Natural killer cell (primary cell): Measurements from ENCODE around the gene SLC31A2. TPM values are rescaled to one million over a fixed set of nuclear protein-coding genes. Genes with fewer than 3 reads are reported as not detected.
"Not testable (repeated sequence)": the region's sequence is repeated elsewhere in the genome, so short reads cannot be mapped to it uniquely, and the experiment has no call there.

Source experiments
- ATAC-seq, 3 donors: fragments of 150-1000 bp in 2 of 3; fragments of 200-7000 bp in 1 of 3; cut with Tn5 transposase; 1 replicate in 1 of 3; 2 replicates in 2 of 3; pipeline ENCODE4 v1.10.0; 2021; ENCODE audit warnings: mild to moderate bottlenecking in 2 of 3, moderate library complexity in 2 of 3
- DNase-seq, 2 donors: peaks; one replicate each; pipeline versions ENCODE4 v3.0.0 to v3.0.0-alpha.2; 2013 to 2021; ENCODE audit warnings: mixed read lengths in 1 of 2
- H3K27ac ChIP-seq: one replicate; pipeline ENCODE4 v1.5.1; 2013; ENCODE audit warnings: mild to moderate bottlenecking, low read length
- H3K27me3 ChIP-seq: one replicate; pipeline ENCODE4 v1.6.1; 2013; ENCODE audit warnings: low read length; ENCODE audit not compliant: control insufficient read depth, insufficient read depth
- H3K36me3 ChIP-seq: one replicate; pipeline ENCODE4 v1.6.1; 2013; ENCODE audit warnings: low read length; ENCODE audit not compliant: control insufficient read depth, insufficient read depth
- H3K4me1 ChIP-seq: one replicate; pipeline ENCODE4 v1.6.1; 2013; ENCODE audit warnings: low read length; ENCODE audit not compliant: control insufficient read depth, insufficient read depth
- H3K4me3 ChIP-seq: one replicate; pipeline ENCODE4 v1.5.1; 2013; ENCODE audit warnings: low read length
- H3K9me3 ChIP-seq: one replicate; pipeline ENCODE4 v1.6.1; 2013; ENCODE audit warnings: low read length; ENCODE audit not compliant: control insufficient read depth, insufficient read depth
- H3K27ac Mint-ChIP-seq, 2 donors: one replicate each; pipeline ENCODE4 v1.8.0; 2022; ENCODE audit warnings: mild to moderate bottlenecking in 2 of 2, mixed read lengths in 2 of 2, moderate library complexity in 1 of 2
- H3K27me3 Mint-ChIP-seq, 2 donors: one replicate each; pipeline ENCODE4 v1.8.0; 2022; ENCODE audit warnings: low read depth in 2 of 2, mixed read lengths in 2 of 2
- H3K36me3 Mint-ChIP-seq: one replicate; pipeline ENCODE4 v1.8.0; 2022; ENCODE audit warnings: mixed read lengths
- H3K4me1 Mint-ChIP-seq, 2 donors: one replicate each; pipeline ENCODE4 v1.8.0; 2022; ENCODE audit warnings: mixed read lengths in 2 of 2
- H3K4me3 Mint-ChIP-seq: one replicate; pipeline ENCODE4 v1.8.0; 2022; ENCODE audit warnings: mild to moderate bottlenecking, moderate library complexity, mixed read lengths
- H3K9me3 Mint-ChIP-seq, 2 donors: one replicate each; pipeline ENCODE4 v1.8.0; 2022; ENCODE audit warnings: mixed read lengths in 2 of 2
- WGBS: methylation state at CpG from one replicate; pipeline ENCODE4 v1.1.7; 2013; ENCODE audit warnings: missing lambda C conversion rate; ENCODE audit not compliant: insufficient coverage; 5-methylcytosine and 5-hydroxymethylcytosine counted together
- intact Hi-C: fragments of 100-400 bp; cut with micrococcal nuclease; formaldehyde crosslinking; loops from one replicate; pipeline ENCODE4 v1.14.2; 2022
- total RNA-seq, 4 donors: library from RNA; stranded (reverse); fragments of 120-200 nt in 1 of 4; gene quantifications; one replicate each; pipeline versions ENCODE4 v1.2.3 to v1.2.4, GENCODE V29; 2013 to 2022
- TF ChIP-seq, protein P1 (sequence below): fragments of 200-600 bp; IDR thresholded peaks from one replicate; pipeline ENCODE4 v1.8.0; 2022; ENCODE audit warnings: antibody characterized with exemption

Gene SLC31A2
- total RNA-seq, 3 donors from 2014 or later (not counting 1 experiment from before 2014, with no cell fraction given): 4.9 to 7.9 (median 6.0) TPM

DNA sequence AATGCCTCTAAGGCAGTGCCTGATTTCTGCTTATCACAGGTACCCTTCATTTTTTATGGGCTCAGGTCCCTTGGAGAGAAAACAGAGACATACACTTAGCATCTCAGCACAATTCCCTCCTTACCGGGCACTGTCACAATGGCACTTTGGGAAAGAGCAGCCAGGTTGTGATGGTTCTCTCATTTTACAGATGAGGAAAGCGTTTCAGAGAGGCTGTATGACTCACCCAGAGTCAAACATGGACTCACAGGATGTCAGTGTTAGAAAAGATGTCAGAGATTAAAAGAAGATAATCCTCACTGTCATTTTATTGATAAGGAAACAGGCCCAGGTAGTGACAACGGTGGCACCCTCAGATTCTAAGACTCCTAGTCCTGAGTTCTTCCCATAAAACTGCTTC, 12.0 kb upstream of the SLC31A2 start:
- intact Hi-C loops: no loop called here
- ATAC-seq (no peak), DNase-seq (no peak)
- H3K27me3 Mint-ChIP-seq: peaks cover 14 to 51% of the 10 kb centered on the region in 2 donors
- no peaks in the 10 kb centered on the region for H3K9me3 Mint-ChIP-seq
- Histone ChIP-seq H3K36me3 (no peaks in the 10 kb centered on the region), H3K9me3 (no peaks in the 10 kb centered on the region), H3K27ac (no peak overlapping the region), H3K4me1 (no peaks in the 10 kb centered on the region), H3K4me3 (no peak overlapping the region), H3K27me3 (no peaks in the 10 kb centered on the region)
- no peak overlapping the region for H3K27ac Mint-ChIP-seq
- no peaks in the 10 kb centered on the region for H3K36me3 Mint-ChIP-seq
- H3K4me1 Mint-ChIP-seq: no peaks in the 10 kb centered on the region
- TF ChIP-seq, protein P1, sequence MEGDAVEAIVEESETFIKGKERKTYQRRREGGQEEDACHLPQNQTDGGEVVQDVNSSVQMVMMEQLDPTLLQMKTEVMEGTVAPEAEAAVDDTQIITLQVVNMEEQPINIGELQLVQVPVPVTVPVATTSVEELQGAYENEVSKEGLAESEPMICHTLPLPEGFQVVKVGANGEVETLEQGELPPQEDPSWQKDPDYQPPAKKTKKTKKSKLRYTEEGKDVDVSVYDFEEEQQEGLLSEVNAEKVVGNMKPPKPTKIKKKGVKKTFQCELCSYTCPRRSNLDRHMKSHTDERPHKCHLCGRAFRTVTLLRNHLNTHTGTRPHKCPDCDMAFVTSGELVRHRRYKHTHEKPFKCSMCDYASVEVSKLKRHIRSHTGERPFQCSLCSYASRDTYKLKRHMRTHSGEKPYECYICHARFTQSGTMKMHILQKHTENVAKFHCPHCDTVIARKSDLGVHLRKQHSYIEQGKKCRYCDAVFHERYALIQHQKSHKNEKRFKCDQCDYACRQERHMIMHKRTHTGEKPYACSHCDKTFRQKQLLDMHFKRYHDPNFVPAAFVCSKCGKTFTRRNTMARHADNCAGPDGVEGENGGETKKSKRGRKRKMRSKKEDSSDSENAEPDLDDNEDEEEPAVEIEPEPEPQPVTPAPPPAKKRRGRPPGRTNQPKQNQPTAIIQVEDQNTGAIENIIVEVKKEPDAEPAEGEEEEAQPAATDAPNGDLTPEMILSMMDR: no peak
- no peak overlapping the region for H3K4me3 Mint-ChIP-seq
- WGBS: 68% methylated on average over 3 of the region's 3 CpGs

DNA sequence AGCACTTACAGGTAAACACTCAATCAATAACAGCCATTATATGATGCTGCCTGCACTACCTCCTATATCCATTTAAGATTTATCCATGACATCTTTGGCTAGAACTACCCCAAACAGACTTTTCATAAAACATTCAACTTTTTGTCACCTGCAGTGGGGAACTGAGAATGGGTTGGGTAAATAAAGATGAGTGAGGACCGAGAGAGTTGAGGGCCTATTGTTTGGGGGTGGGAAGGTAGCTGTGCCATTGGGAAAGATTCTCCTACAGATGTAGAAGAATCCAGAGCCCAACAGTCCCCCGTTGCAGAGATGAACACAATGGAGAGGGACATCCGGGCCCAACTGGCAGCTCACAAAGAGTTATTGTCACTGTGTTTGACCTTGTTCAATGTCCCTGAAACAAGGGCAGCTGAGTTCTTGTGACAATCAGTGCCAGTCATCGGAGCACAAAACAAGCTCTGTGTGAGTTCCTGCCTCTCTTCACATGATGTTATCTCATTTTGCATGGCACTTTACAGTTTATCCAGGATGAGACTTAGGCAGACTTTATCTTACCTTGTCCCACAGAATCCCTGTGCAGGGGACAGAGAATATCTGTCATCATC, 11.5 kb upstream of the SLC31A2 start:
- Histone ChIP-seq H3K27ac (no peak overlapping the region), H3K36me3 (no peaks in the 10 kb centered on the region), H3K4me3 (no peak overlapping the region), H3K27me3 (no peaks in the 10 kb centered on the region), H3K4me1 (no peaks in the 10 kb centered on the region), H3K9me3 (no peaks in the 10 kb centered on the region)
- ATAC-seq: no peak
- Mint-ChIP-seq H3K27ac (no peak overlapping the region), H3K36me3 (no peaks in the 10 kb centered on the region), H3K27me3 (peaks cover 17 to 51% of the 10 kb centered on the region in 2 donors), H3K9me3 (no peaks in the 10 kb centered on the region), H3K4me1 (no peaks in the 10 kb centered on the region), H3K4me3 (no peak overlapping the region)
- intact Hi-C loops: no loop called here
- TF ChIP-seq, protein P1: no peak
- DNase-seq: no peak
- WGBS: 75% methylated on average over 4 of the region's 4 CpGs

DNA sequence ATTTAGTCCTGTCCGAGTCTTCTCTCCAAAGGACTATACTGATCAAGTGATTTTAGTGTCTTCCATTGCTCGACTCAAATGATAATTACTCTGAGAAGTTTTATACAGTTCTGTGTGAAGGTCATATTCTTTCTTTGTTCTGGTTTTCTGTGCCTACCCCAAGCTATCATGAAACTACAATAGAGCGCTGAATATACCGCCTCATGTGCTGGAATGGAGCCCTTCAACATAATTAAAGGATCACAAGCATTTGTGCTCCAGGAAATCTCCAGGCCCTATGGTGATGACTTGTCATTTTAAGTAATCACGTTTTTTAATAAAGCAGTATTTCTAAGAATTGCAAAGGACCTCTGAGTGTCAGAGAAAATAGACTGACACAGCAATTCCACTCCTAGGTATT, 10.9 kb upstream of the SLC31A2 start:
- TF ChIP-seq, protein P1: no peak
- H3K36me3 ChIP-seq: no peaks in the 10 kb centered on the region
- WGBS: 89% methylated on average over 4 of the region's 5 CpGs
- H3K36me3 Mint-ChIP-seq: no peaks in the 10 kb centered on the region
- no peak overlapping the region for H3K4me3 ChIP-seq
- H3K27ac Mint-ChIP-seq: no peak overlapping the region
- no peaks in the 10 kb centered on the region for H3K9me3 Mint-ChIP-seq
- DNase-seq: no peak
- H3K27me3 ChIP-seq: no peaks in the 10 kb centered on the region
- intact Hi-C loops: no loop called here
- no peak overlapping the region for H3K4me3 Mint-ChIP-seq
- H3K27me3 Mint-ChIP-seq: peaks cover 22 to 58% of the 10 kb centered on the region in 2 donors
- H3K4me1 ChIP-seq: no peaks in the 10 kb centered on the region
- no peaks in the 10 kb centered on the region for H3K9me3 ChIP-seq
- ATAC-seq: no peak
- no peak overlapping the region for H3K27ac ChIP-seq
- H3K4me1 Mint-ChIP-seq: no peaks in the 10 kb centered on the region

DNA sequence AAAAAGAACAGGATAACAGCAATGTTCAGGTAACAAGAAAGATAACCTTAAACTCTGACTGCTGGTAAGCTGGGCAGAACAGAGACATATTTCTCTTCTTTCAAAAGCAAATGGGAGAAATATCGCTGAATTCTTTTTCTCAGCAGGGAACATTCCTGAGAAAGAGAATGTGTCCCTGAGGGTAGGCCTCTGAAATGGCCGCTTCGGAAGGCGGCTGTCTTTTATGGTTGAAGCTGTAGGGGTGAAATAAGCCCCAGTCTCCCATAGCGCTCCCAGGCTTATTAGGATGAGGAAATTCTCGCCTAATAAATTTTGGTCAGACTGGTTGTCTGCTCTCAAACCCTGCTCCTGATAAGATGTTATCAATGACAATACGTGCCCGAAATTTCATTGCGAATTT, 9.9 kb upstream of the SLC31A2 start:
- intact Hi-C loops, ATAC-seq, H3K4me1 Mint-ChIP-seq, H3K4me3 Mint-ChIP-seq, DNase-seq, H3K9me3 Mint-ChIP-seq, H3K4me3 ChIP-seq, H3K27me3 ChIP-seq, H3K36me3 ChIP-seq, H3K27ac ChIP-seq, H3K4me1 ChIP-seq, H3K9me3 ChIP-seq, H3K27ac Mint-ChIP-seq, H3K36me3 Mint-ChIP-seq: not testable (repeated sequence)
- H3K27me3 Mint-ChIP-seq: peaks cover 27 to 60% of the 10 kb centered on the region in 2 donors
- WGBS: 91% methylated on average over 9 of the region's 9 CpGs
